Breast epithelium (tissue), 3 donors: ENCODE results near the gene NCK1.

Source experiments
- POLR2A ChIP-seq: fragments of 450-650 bp; IDR thresholded peaks from one replicate; pipeline ENCODE4 v1.6.1; 2016; ENCODE audit warnings: antibody characterized with exemption, mild to moderate bottlenecking, moderate library complexity
- TF ChIP-seq, protein P1 (sequence below), 3 donors: fragments of 450-650 bp; IDR thresholded peaks; one replicate each; pipeline ENCODE4 v1.5.1; 2016 to 2017; ENCODE audit warnings: antibody characterized with exemption in 3 of 3, mild to moderate bottlenecking in 3 of 3, moderate library complexity in 3 of 3

DNA sequence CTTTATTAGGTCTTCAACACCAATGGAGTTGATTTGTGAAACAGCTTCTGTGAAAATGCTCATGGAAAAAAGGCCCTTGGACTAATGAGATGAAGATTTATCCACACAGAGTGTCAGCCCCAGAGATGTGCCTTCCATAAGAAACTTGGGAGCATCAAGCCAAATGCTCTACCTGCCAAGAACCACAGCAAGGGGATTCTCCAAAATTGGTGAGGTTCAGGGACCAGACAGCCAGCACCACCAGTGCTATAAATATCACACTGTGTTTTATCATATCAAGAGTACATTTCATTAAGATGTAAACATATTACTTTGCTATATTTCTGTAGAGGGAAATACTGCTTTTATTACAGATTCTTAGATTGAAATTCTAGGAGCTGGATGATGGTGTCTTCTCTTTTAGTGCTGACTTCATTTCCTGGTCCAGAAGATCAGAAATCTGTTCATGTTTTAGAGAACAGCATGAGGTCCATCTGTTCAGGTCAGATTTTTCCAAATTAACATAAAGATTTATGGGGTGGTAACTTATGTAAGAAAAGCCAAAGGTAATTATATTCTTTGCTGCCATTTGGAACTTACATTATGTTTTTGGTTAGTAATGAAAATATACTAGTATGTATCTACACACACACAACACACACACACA, 25.4 kb upstream of the NCK1 start:
- TF ChIP-seq, protein P1, sequence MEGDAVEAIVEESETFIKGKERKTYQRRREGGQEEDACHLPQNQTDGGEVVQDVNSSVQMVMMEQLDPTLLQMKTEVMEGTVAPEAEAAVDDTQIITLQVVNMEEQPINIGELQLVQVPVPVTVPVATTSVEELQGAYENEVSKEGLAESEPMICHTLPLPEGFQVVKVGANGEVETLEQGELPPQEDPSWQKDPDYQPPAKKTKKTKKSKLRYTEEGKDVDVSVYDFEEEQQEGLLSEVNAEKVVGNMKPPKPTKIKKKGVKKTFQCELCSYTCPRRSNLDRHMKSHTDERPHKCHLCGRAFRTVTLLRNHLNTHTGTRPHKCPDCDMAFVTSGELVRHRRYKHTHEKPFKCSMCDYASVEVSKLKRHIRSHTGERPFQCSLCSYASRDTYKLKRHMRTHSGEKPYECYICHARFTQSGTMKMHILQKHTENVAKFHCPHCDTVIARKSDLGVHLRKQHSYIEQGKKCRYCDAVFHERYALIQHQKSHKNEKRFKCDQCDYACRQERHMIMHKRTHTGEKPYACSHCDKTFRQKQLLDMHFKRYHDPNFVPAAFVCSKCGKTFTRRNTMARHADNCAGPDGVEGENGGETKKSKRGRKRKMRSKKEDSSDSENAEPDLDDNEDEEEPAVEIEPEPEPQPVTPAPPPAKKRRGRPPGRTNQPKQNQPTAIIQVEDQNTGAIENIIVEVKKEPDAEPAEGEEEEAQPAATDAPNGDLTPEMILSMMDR (IDR thresholded peaks at IDR 0.05): no peak
- TF ChIP-seq POLR2A: no peak
